ENCODE measurements around the gene THSD7A. TPM values are rescaled to one million over a fixed set of nuclear protein-coding genes. Genes with fewer than 3 reads are reported as not detected.
A peak's percentile ranks its signal among the peaks of the same experiment; 100 is the strongest.

The THSD7A gene
- total RNA-seq, 1 donor from 2014 or later = 7.0 TPM

GRCh38 chr7:11751807-11752389 lies 80.1 kb downstream of the THSD7A start:
- no peak for DNase-seq (ENCODE audit: low spot score)

- no peak for DNase-seq (ENCODE audit: low spot score)
Observed at GRCh38 chr7:11751315-11751714, 80.7 kb downstream of the THSD7A start.

GRCh38 chr7:11750191-11750590 lies 81.8 kb downstream of the THSD7A start:
- no peak for DNase-seq (ENCODE audit: low spot score)

- DNase-seq (ENCODE audit: low spot score) = no peak
Observed at GRCh38 chr7:11749629-11750028, 82.4 kb downstream of the THSD7A start.

- DNase-seq (ENCODE audit: low spot score) = no peak
Observed at GRCh38 chr7:11748884-11749283, 83.1 kb downstream of the THSD7A start.

- DNase-seq (ENCODE audit: low spot score) = no peak
Observed at GRCh38 chr7:11747715-11748485, 84.1 kb downstream of the THSD7A start.

- DNase-seq (ENCODE audit: low spot score) = no peak
Observed at GRCh38 chr7:11746591-11746990, 85.4 kb downstream of the THSD7A start.

- DNase-seq (ENCODE audit: low spot score) = no peak
Observed at GRCh38 chr7:11743548-11743947, 88.5 kb downstream of the THSD7A start.

GRCh38 chr7:11743016-11743415 lies 89.0 kb downstream of the THSD7A start:
- no peak for DNase-seq (ENCODE audit: low spot score)

- peak; percentile 25 for DNase-seq (ENCODE audit: low spot score)
Observed at GRCh38 chr7:11742496-11742895, 89.5 kb downstream of the THSD7A start.

- DNase-seq (ENCODE audit: low spot score) = no peak
Observed at GRCh38 chr7:11737723-11738122, 94.3 kb downstream of the THSD7A start.

- no peak for DNase-seq (ENCODE audit: low spot score)
Observed at GRCh38 chr7:11732207-11732606, 99.8 kb downstream of the THSD7A start.

- no peak for DNase-seq (ENCODE audit: low spot score)
Observed at GRCh38 chr7:11730725-11731124, 101.3 kb downstream of the THSD7A start.

- peak; percentile 40 for DNase-seq (ENCODE audit: low spot score)
Observed at GRCh38 chr7:11727864-11728263, 104.1 kb downstream of the THSD7A start.

GRCh38 chr7:11726794-11727155 lies 105.2 kb downstream of the THSD7A start:
- peak; percentile 80 for DNase-seq (ENCODE audit: low spot score)

GRCh38 chr7:11726001-11726793 lies 105.8 kb downstream of the THSD7A start:
- no peak for DNase-seq (ENCODE audit: low spot score)

GRCh38 chr7:11716185-11716584 lies 115.8 kb downstream of the THSD7A start:
- no peak for DNase-seq (ENCODE audit: low spot score)

GRCh38 chr7:11714676-11715075 lies 117.3 kb downstream of the THSD7A start:
- DNase-seq (ENCODE audit: low spot score) = no peak

GRCh38 chr7:11714205-11714604 lies 117.8 kb downstream of the THSD7A start:
- no peak for DNase-seq (ENCODE audit: low spot score)

GRCh38 chr7:11713352-11713751 lies 118.6 kb downstream of the THSD7A start:
- no peak for DNase-seq (ENCODE audit: low spot score)

GRCh38 chr7:11710377-11710776 lies 121.6 kb downstream of the THSD7A start:
- DNase-seq (ENCODE audit: low spot score) = peak; percentile 29

- no peak for DNase-seq (ENCODE audit: low spot score)
Observed at GRCh38 chr7:11709196-11709595, 122.8 kb downstream of the THSD7A start.
